ENCODE results near the gene ZZZ3.

DNA sequence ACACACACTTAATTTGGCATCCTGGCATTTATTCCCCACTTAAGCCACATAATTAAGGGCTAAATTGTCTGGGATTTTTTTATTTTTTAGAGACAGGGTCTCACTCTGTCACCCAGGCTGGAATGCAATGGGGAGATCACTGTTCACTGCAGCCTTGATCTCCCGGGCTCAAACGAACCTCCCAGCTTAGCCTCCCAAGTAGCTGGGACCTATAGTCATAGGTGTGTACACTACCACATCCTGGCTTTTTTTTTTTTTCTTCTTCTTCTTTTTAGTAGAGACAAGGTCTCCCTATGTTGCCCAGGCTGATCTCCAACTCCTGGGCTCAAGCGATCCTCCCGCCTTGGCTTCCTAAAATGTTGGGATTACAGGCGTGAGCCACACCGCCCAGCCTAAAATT lies 24.2 kb downstream of the ZZZ3 start:
- TF ChIP-seq CTCF (IDR thresholded peaks at IDR 0.05; ENCODE audit: low read depth, low read length, missing input control) (no peak), YY1 (IDR thresholded peaks at IDR 0.05) (no peak), FOXA2 (IDR thresholded peaks at IDR 0.05) (no peak), RAD21 (IDR thresholded peaks at IDR 0.05) (no peak), ATF3 (IDR thresholded peaks at IDR 0.05) (no peak), SP1 (IDR thresholded peaks at IDR 0.05) (no peak), TAF1 (conservative IDR thresholded peaks at IDR 0.05) (no peak), FOXA1 (IDR thresholded peaks at IDR 0.05) (no peak)
- TF ChIP-seq, protein P1, sequence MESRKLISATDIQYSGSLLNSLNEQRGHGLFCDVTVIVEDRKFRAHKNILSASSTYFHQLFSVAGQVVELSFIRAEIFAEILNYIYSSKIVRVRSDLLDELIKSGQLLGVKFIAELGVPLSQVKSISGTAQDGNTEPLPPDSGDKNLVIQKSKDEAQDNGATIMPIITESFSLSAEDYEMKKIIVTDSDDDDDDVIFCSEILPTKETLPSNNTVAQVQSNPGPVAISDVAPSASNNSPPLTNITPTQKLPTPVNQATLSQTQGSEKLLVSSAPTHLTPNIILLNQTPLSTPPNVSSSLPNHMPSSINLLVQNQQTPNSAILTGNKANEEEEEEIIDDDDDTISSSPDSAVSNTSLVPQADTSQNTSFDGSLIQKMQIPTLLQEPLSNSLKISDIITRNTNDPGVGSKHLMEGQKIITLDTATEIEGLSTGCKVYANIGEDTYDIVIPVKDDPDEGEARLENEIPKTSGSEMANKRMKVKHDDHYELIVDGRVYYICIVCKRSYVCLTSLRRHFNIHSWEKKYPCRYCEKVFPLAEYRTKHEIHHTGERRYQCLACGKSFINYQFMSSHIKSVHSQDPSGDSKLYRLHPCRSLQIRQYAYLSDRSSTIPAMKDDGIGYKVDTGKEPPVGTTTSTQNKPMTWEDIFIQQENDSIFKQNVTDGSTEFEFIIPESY (IDR thresholded peaks at IDR 0.05) = no peak
- TF ChIP-seq, protein P2, sequence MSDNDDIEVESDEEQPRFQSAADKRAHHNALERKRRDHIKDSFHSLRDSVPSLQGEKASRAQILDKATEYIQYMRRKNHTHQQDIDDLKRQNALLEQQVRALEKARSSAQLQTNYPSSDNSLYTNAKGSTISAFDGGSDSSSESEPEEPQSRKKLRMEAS (IDR thresholded peaks at IDR 0.05) = no peak

Measured in liver (tissue), 3 donors.